Subcutaneous abdominal adipose tissue (tissue), 5 donors: Measurements from ENCODE around the gene VPS45.
"Not testable (repeated sequence)": the region's sequence is repeated elsewhere in the genome, so short reads cannot be mapped to it uniquely, and the experiment has no call there.

Experiments
- H3K27ac ChIP-seq: one replicate; pipeline ENCODE4 v1.7.0; 2013; ENCODE audit warnings: low read depth, mild to moderate bottlenecking, inconsistent platforms, low read length, moderate library complexity
- H3K27me3 ChIP-seq, 5 donors: one replicate each; pipeline ENCODE4 v1.7.0; 2013; ENCODE audit warnings: low read length in 5 of 5, inconsistent platforms in 1 of 5; ENCODE audit not compliant: control insufficient read depth in 5 of 5, insufficient read depth in 4 of 5
- H3K36me3 ChIP-seq, 5 donors: one replicate each; pipeline ENCODE4 v1.7.0; 2013; ENCODE audit warnings: low read length in 5 of 5; ENCODE audit not compliant: control insufficient read depth in 5 of 5, insufficient read depth in 5 of 5
- H3K4me1 ChIP-seq, 5 donors: one replicate each; pipeline ENCODE4 v1.7.0; 2013; ENCODE audit warnings: low read length in 5 of 5, mild to moderate bottlenecking in 3 of 5, moderate library complexity in 1 of 5; ENCODE audit not compliant: control insufficient read depth in 5 of 5, insufficient read depth in 5 of 5
- H3K4me3 ChIP-seq, 5 donors: one replicate each; pipeline ENCODE4 v1.7.0; 2013; ENCODE audit warnings: low read length in 5 of 5, low read depth in 1 of 5
- H3K9ac ChIP-seq, 5 donors: one replicate each; pipeline ENCODE4 v1.7.0; 2013; ENCODE audit warnings: low read length in 5 of 5, mild to moderate bottlenecking in 4 of 5, moderate library complexity in 3 of 5
- H3K9me3 ChIP-seq, 5 donors: one replicate each; pipeline ENCODE4 v1.7.0; 2013; ENCODE audit warnings: low read length in 5 of 5; ENCODE audit not compliant: control insufficient read depth in 5 of 5
- donor health status: healthy.
- donor health status: healthy.
- donor health status: healthy.
- donor health status: healthy.
- donor health status: healthy.

Gene VPS45

DNA sequence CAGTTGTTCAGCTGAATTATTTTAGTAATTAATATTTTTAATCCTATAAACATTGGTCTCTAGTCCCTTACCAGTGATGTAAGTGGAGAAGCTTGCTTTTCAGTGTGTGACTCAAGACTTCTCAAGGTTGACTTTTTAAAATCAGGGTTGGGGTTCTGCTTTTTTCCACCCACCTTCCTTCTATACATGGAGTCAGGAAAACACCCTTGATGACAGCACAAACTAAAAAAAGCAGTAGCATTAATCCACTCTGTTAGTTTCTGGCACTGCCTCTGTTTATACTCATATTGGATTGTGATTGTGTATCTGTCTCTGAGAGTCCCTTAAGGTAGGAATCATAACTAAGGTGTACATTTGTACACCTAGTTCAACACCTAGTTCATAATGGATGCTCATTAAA, 73.9 kb downstream of the VPS45 start:
- peak overlapping the region; percentile 20 for H3K27ac ChIP-seq
- peaks cover 0 to 8% (median 0%) of the 10 kb centered on the region in 5 donors for H3K36me3 ChIP-seq
- H3K4me1 ChIP-seq: peaks cover 0 to 23% (median 10%) of the 10 kb centered on the region in 5 donors
- no peaks in the 10 kb centered on the region for H3K27me3 ChIP-seq
- no peaks in the 10 kb centered on the region for H3K9me3 ChIP-seq
- no peak overlapping the region for H3K4me3 ChIP-seq
- H3K9ac ChIP-seq: no peak overlapping the region

DNA sequence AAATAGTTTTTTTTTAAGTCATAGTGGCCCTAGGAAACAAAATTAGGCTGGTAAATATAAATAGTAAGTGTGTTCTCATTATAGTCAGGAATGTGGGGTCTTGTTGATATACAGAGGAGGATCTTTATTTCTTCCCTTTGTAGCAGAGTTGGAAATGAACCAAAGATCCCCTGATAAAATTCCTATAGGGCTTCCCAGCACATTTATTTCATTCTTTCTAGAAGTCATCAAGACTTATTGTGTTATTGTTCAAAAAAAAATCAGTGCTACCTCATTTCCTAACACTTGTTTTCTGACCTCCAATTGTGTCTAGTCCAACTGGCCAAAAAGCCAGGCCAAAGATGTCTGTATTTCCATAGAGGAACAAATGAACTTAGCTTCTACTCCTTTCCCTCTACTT, 74.5 kb downstream of the VPS45 start:
- peak overlapping the region; percentile 20 for H3K27ac ChIP-seq
- H3K36me3 ChIP-seq: peaks cover 0 to 8% (median 0%) of the 10 kb centered on the region in 5 donors
- no peak overlapping the region for H3K4me3 ChIP-seq
- no peaks in the 10 kb centered on the region for H3K27me3 ChIP-seq
- H3K9me3 ChIP-seq: no peaks in the 10 kb centered on the region
- H3K4me1 ChIP-seq: peaks cover 0 to 23% (median 10%) of the 10 kb centered on the region in 5 donors
- no peak overlapping the region for H3K9ac ChIP-seq

DNA sequence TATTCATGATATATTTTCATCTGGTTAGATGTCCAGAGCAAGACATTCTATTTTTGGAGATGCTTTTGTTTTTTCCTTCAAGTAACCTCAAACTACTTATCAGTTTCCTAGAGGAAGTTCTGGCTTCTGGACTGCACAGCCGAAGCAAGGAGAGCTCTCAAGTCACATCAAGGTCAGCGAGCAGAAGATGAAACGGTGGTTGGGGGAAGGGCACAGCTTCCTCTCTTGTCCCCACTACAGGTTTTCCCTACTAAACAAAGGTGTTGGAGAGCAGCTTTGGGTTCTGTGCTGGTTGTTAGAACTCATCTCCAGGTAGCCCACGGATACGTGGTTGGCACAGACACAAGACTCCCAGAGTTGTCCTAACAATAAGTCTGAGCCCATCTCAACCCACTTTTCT, 77.0 kb downstream of the VPS45 start:
- peaks cover 3 to 32% (median 19%) of the 10 kb centered on the region in 5 donors for H3K4me1 ChIP-seq
- H3K9ac ChIP-seq: no peak overlapping the region
- H3K36me3 ChIP-seq: peaks cover 0 to 6% (median 0%) of the 10 kb centered on the region in 5 donors
- no peak overlapping the region for H3K27ac ChIP-seq
- H3K9me3 ChIP-seq: no peaks in the 10 kb centered on the region
- no peak overlapping the region for H3K4me3 ChIP-seq
- no peaks in the 10 kb centered on the region for H3K27me3 ChIP-seq

DNA sequence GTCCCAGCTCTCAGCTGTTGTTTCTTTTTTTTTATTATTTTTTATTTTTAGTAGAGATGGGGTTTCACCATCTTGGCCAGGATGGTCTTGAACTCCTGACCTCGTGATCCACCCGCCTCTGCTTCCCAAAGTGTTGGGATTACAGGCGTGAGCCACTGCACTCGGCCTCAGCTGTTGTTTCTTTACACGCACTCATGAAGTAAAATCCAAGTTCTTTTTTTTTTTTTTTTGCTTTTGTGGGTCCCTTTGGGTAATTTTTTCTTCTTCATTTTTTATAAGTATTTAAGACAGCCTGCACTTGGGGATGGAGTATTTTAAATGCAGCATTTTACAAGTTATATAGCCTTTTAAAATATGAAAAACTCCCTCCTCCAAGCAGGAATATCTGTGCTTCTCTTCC, 78.4 kb downstream of the VPS45 start:
- H3K36me3 ChIP-seq, H3K4me3 ChIP-seq, H3K9ac ChIP-seq, H3K27ac ChIP-seq, H3K27me3 ChIP-seq, H3K9me3 ChIP-seq: not testable (repeated sequence)
- H3K4me1 ChIP-seq: peaks cover 3 to 36% (median 24%) of the 10 kb centered on the region in 5 donors

DNA sequence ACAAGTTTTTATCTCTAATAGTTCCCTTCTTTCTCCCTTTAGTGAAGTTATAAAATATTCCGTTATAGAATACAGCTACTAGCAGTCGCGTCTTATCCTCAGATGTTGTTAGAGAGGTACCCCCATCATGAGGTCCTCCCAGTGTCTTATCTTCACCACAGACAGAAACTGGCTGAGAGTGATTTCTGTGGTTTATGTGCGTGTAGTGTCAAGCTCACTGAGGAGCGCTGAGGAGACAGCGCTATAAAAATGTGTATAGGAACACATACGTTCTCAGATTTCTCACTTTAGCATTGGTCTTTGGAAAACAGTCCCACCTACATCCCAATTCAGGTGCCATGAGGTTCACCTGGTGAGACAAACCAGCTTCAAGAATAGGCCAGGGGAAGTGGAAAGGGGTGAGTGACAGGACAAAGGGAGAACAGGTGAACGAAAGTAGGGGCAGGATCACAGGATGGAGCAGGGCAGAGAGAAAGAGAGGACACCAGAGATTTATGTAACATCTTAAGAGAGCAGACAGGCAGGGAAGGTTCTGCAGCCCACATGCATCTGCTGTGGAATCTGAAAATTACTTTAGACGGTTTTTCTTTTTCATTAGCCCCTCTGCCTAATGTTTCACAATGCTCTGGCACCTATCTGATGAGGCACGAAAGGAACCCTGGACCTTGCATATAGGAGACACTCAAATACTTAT, 79.4 kb downstream of the VPS45 start:
- H3K9ac ChIP-seq: no peak overlapping the region
- no peaks in the 10 kb centered on the region for H3K9me3 ChIP-seq
- no peaks in the 10 kb centered on the region for H3K27me3 ChIP-seq
- peaks cover 0 to 4% (median 0%) of the 10 kb centered on the region in 5 donors for H3K36me3 ChIP-seq
- H3K4me1 ChIP-seq: peaks cover 3 to 41% (median 33%) of the 10 kb centered on the region in 5 donors
- no peak overlapping the region for H3K27ac ChIP-seq
- no peak overlapping the region for H3K4me3 ChIP-seq

DNA sequence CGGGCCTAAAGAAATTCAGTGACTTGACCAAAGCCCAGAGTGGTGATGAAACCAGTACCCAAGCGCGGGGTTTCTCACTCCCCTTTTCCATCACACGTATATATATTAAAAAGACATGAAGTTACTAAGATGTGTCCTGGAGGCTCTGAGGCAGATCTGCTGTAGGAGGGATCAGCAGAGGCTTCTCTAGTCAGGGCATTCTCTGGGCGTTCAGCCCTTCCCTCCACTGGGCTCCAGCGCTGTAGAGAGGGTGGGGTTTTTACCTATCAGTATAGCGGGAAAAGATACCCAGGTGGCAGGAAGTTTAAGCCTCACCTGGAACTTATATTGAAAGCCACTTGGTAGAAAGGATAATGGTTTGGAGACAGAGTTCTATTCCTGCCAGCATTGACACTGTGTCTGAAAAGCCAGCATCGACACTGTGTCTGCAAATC, 81.3 kb downstream of the VPS45 start:
- peaks cover 0 to 12% (median 4%) of the 10 kb centered on the region in 5 donors for H3K36me3 ChIP-seq
- no peaks in the 10 kb centered on the region for H3K27me3 ChIP-seq
- H3K4me1 ChIP-seq: peaks cover 3 to 47% (median 35%) of the 10 kb centered on the region in 5 donors
- H3K27ac ChIP-seq: peak overlapping the region; percentile 68
- H3K4me3 ChIP-seq: peak overlapping the region; percentile 63 to 77 (median 73)
- H3K9me3 ChIP-seq: no peaks in the 10 kb centered on the region
- peak overlapping the region; percentile 60 to 78 (median 75) for H3K9ac ChIP-seq

DNA sequence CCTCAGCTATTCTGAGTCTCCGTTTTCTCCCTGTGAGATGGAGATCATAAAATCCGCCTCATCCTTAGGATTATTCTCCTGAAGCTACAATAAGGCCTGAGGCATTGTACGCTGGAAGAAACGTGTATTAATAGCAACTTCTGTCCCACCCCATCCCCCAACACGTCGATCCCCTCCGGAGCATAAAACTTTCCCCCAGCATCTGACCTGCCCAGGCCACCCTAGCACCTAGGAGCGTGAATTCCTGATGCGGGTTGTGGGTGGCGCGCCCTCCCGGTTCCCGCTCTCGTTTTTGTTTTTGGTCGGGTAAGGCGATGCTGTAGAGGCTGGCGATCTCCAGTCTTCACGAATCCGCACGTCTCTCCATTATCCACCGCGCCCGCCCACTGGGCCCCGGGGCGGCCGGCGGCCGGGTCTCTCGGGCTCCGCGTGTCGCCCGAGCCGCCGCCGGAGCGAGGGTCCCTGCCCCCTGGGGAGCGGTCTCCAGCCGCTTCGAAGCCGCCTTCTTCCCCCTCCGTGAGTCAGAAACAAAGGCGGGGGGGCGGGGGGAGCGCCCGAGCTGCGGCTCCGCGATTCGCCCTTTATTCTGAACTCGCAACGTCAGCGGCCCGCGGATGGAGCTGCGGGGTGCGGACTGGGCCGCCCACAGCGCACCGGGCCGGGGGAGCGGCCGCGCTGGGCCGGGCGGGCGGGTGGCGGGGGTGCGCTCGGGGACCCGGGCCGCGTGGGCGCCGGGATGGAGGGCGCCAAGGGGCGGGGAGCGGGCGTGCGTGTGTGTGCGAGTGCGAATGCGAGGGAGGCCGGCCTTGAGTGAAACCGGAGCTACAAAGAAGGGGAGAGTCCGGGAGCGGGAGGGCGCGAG, 81.9 kb downstream of the VPS45 start, which contains the start of gene PLEKHO1:
Gene PLEKHO1 (plus strand): TSS at position 646 of the 862 bp plus-strand sequence. CDS start 342 bp downstream, outside the sequence.
- Histone ChIP-seq H3K27me3 (no peaks in the 10 kb centered on the region), H3K9me3 (no peaks in the 10 kb centered on the region), H3K9ac (peak within 1 kb of the TSS; percentile 64 to 79 (median 75)), H3K4me1 (peaks cover 3 to 51% (median 37%) of the 10 kb centered on the region in 5 donors), H3K27ac (peak within 1 kb of the TSS; percentile 68), H3K36me3 (peaks cover 0 to 18% (median 9%) of the 10 kb centered on the region in 5 donors), H3K4me3 (peak within 1 kb of the TSS; percentile 63 to 86 (median 76))

DNA sequence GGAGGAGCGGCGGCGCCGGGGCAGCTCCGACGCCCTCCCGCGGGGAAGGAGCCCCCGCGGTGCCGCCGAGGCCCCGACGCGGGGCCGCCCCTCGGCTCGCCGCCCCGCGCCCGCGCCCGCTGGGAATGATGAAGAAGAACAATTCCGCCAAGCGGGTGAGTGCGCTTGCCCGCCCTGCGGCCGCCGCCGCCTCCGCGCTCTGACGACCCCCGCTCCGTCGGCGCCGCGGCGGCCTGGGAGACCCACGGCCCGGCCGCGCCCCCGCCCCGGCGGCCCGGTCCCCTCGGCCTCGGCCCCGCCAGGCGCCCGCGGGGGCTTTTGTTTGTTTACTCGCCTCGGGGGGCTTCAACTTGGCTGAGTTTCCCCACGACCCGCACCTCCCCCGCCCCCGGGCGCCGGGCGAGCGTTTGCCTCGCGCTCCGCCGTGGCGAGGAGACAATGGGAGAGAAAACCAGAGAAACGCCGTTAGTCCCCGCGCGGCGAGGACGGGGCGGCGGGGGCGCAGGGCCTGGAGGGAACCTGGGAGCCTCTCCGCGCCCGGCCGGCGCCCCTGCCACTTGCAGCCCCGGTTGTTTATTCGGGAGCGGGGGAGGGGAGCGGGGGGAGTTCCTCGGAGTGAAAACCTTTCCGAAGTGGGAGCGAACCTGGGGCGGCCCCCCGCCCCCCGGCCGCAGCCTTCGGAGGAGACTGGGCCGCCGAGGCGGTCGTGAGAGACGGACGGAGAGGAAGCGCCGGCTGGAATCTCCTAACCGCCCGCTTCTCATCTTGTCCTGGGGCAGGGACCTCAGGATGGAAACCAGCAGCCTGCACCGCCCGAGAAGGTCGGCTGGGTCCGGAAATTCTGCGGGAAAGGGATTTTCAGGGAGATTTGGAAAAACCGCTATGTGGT, 82.8 kb downstream of the VPS45 start:
- H3K9me3 ChIP-seq: no peaks in the 10 kb centered on the region
- peak overlapping the region in 4 of 5 donors; percentile 53 to 79 (median 70) for H3K9ac ChIP-seq
- peaks cover 3 to 46% (median 39%) of the 10 kb centered on the region in 5 donors for H3K4me1 ChIP-seq
- no peaks in the 10 kb centered on the region for H3K27me3 ChIP-seq
- H3K4me3 ChIP-seq: peak overlapping the region; percentile 63 to 86 (median 76)
- H3K27ac ChIP-seq: peak overlapping the region; percentile 65
- H3K36me3 ChIP-seq: peaks cover 0 to 27% (median 17%) of the 10 kb centered on the region in 5 donors
